ENCODE data around the gene TAF1C. TPM values are rescaled to one million over a fixed set of nuclear protein-coding genes. Genes with fewer than 3 reads are reported as not detected.

Gene TAF1C
- polyA plus RNA-seq, 1 of the 3 experiments (the other 2 are of a cell fraction): 49.3 TPM

DNA sequence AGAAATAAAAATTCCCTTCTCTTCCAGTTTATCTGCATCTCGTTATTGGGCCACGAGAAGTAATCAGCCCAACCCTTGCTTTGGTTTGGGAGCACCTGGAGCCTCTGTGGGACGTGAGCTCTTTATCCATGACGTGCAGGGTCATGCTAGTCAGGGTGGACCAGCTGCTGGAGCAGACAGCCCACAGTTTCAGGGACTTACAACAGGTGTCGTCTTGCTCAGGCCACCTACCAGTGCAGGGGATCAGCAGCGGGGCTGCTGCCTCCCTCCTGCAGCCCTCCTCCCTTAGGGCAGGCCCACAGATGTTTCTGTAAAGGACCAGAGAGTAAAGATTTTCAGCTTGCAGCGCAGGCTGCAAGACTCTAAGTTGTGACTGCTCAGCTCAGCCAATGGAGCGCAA lies 21.0 kb upstream of the TAF1C start (continued):
- TF ChIP-seq, protein P1, sequence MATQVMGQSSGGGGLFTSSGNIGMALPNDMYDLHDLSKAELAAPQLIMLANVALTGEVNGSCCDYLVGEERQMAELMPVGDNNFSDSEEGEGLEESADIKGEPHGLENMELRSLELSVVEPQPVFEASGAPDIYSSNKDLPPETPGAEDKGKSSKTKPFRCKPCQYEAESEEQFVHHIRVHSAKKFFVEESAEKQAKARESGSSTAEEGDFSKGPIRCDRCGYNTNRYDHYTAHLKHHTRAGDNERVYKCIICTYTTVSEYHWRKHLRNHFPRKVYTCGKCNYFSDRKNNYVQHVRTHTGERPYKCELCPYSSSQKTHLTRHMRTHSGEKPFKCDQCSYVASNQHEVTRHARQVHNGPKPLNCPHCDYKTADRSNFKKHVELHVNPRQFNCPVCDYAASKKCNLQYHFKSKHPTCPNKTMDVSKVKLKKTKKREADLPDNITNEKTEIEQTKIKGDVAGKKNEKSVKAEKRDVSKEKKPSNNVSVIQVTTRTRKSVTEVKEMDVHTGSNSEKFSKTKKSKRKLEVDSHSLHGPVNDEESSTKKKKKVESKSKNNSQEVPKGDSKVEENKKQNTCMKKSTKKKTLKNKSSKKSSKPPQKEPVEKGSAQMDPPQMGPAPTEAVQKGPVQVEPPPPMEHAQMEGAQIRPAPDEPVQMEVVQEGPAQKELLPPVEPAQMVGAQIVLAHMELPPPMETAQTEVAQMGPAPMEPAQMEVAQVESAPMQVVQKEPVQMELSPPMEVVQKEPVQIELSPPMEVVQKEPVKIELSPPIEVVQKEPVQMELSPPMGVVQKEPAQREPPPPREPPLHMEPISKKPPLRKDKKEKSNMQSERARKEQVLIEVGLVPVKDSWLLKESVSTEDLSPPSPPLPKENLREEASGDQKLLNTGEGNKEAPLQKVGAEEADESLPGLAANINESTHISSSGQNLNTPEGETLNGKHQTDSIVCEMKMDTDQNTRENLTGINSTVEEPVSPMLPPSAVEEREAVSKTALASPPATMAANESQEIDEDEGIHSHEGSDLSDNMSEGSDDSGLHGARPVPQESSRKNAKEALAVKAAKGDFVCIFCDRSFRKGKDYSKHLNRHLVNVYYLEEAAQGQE (IDR thresholded peaks at IDR 0.05; ENCODE audit: low read depth, low read length): no peak
- TF ChIP-seq NFIC (IDR thresholded peaks at IDR 0.05; ENCODE audit: borderline replicate concordance) (no peak), FOXJ3 (CRISPR knock-in tag; IDR thresholded peaks at IDR 0.05) (no peak), EZH2phosphoT487 (IDR thresholded peaks at IDR 0.05; ENCODE audit: borderline replicate concordance, low read depth) (no peak)
- TF ChIP-seq, protein P2, sequence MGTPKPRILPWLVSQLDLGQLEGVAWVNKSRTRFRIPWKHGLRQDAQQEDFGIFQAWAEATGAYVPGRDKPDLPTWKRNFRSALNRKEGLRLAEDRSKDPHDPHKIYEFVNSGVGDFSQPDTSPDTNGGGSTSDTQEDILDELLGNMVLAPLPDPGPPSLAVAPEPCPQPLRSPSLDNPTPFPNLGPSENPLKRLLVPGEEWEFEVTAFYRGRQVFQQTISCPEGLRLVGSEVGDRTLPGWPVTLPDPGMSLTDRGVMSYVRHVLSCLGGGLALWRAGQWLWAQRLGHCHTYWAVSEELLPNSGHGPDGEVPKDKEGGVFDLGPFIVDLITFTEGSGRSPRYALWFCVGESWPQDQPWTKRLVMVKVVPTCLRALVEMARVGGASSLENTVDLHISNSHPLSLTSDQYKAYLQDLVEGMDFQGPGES (IDR thresholded peaks at IDR 0.05; ENCODE audit: low read depth, low read length): no peak

DNA sequence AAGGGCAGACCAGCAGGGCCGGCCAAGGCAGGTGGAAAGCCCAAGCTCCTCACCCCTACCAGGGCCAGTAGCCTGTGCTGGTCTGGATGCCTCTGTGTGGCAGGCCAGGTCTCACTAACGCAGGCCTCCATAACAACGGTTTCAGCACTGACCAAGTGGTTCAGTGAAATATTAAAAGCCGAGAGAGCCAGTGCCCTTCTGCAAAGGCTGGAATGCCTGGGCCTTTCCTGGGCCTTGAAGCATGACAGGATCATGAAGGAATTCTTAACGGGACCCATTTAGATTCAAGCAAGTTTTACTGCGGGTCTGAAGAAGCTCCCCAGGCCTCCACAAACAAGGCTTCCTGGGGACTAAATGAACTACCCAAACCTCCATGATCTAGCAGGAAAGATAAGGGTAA lies 20.4 kb upstream of the TAF1C start:
- H2AFZ ChIP-seq (ENCODE audit: low read depth): no peak overlapping the region
- H3K79me2 ChIP-seq (ENCODE audit: insufficient read depth): no peaks in the 10 kb centered on the region
- CTCF ChIA-PET: interaction anchor here (1.9 kb wide), 1 partner anchor 20 kb away, joined by 7 read pairs; the partner anchor contains the start of gene TAF1C
- H3K27me3 ChIP-seq (ENCODE audit: insufficient read depth): no peaks in the 10 kb centered on the region
- POLR2A ChIA-PET: no interaction called here
- no peak overlapping the region for H3K4me3 ChIP-seq (ENCODE audit: low read depth in 2 of 2, low read length in 1 of 2)
- H3K9me3 ChIP-seq: no peaks in the 10 kb centered on the region
- H3K9ac ChIP-seq: no peak overlapping the region
- DNase-seq: no peak
- 71% methylated on average over 6 of the region's 6 CpGs for WGBS (ENCODE audit: low lambda C conversion rate)
- no peak overlapping the region for H3K27ac ChIP-seq (ENCODE audit: low read depth in 2 of 2, low read length in 1 of 2)
- no peak overlapping the region for H3K4me2 ChIP-seq
- TF ChIP-seq EP300 (IDR thresholded peaks at IDR 0.05; ENCODE audit: borderline replicate concordance in 1 of 2, low read depth in 1 of 2, low read length in 1 of 2) (no peak), RXRA (IDR thresholded peaks at IDR 0.05; ENCODE audit: borderline replicate concordance, low read depth) (no peak), FOSL2 (IDR thresholded peaks at IDR 0.05; ENCODE audit: borderline replicate concordance, low read depth) (no peak), RFX5 (IDR thresholded peaks at IDR 0.05; ENCODE audit: low read length) (no peak), TEAD4 (IDR thresholded peaks at IDR 0.05; ENCODE audit: borderline replicate concordance, insufficient read depth) (no peak), NRF1 (IDR thresholded peaks at IDR 0.05; ENCODE audit: low read depth, low read length) (no peak), MEF2A (IDR thresholded peaks at IDR 0.05; ENCODE audit: borderline replicate concordance, low read depth) (no peak), SIN3A (IDR thresholded peaks at IDR 0.05; ENCODE audit: borderline replicate concordance, low read depth, low read length) (no peak)
- TF ChIP-seq, protein P3, sequence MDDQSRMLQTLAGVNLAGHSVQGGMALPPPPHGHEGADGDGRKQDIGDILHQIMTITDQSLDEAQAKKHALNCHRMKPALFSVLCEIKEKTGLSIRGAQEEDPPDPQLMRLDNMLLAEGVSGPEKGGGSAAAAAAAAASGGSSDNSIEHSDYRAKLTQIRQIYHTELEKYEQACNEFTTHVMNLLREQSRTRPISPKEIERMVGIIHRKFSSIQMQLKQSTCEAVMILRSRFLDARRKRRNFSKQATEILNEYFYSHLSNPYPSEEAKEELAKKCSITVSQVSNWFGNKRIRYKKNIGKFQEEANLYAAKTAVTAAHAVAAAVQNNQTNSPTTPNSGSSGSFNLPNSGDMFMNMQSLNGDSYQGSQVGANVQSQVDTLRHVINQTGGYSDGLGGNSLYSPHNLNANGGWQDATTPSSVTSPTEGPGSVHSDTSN (IDR thresholded peaks at IDR 0.05): no peak
- TF ChIP-seq, protein P4, sequence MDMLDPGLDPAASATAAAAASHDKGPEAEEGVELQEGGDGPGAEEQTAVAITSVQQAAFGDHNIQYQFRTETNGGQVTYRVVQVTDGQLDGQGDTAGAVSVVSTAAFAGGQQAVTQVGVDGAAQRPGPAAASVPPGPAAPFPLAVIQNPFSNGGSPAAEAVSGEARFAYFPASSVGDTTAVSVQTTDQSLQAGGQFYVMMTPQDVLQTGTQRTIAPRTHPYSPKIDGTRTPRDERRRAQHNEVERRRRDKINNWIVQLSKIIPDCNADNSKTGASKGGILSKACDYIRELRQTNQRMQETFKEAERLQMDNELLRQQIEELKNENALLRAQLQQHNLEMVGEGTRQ (IDR thresholded peaks at IDR 0.05; ENCODE audit: borderline replicate concordance, low read depth, low read length): no peak
- TF ChIP-seq, protein P5, sequence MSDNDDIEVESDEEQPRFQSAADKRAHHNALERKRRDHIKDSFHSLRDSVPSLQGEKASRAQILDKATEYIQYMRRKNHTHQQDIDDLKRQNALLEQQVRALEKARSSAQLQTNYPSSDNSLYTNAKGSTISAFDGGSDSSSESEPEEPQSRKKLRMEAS (IDR thresholded peaks at IDR 0.05; ENCODE audit: low read depth): no peak
- no peaks in the 10 kb centered on the region for H4K20me1 ChIP-seq (ENCODE audit: insufficient read depth)
- H3K4me1 ChIP-seq (ENCODE audit: control insufficient read depth in 1 of 2, insufficient read depth in 2 of 2, low read depth in 1 of 2, low read length in 1 of 2): no peaks in the 10 kb centered on the region; a peak in 1 of 4 replicates
- no peaks in the 10 kb centered on the region for H3K9me2 ChIP-seq
- H3F3A ChIP-seq (replicated peaks; ENCODE audit: insufficient read depth): no peaks in the 10 kb centered on the region
- H3K36me3 ChIP-seq (replicated peaks in 1 of 2; ENCODE audit: control insufficient read depth in 1 of 2, insufficient read depth in 2 of 2, low read length in 1 of 2): no peaks in the 10 kb centered on the region
